HG03066 (cell line): Measurements from ENCODE around the gene CCDC86.

Experiments
- ATAC-seq: cut with Tn5 transposase; IDR thresholded peaks from one replicate; pipeline ENCODE4 v1.9.1; 2021; ENCODE audit warnings: low read depth; ENCODE audit not compliant: unreplicated experiment

The CCDC86 gene

GRCh38 chr11:60867871-60868681 is 26.2 kb downstream of the CCDC86 start:
- no peak for ATAC-seq

GRCh38 chr11:60868682-60869450 is 27.0 kb downstream of the CCDC86 start:
- ATAC-seq: no peak

- no peak for ATAC-seq
These were observed 27.5 kb downstream of the CCDC86 start for GRCh38 chr11:60869451-60869825.

- no peak for ATAC-seq
These were observed 28.4 kb downstream of the CCDC86 start for GRCh38 chr11:60870276-60870675.

GRCh38 chr11:60870733-60871377 is 28.9 kb downstream of the CCDC86 start:
- no peak for ATAC-seq

GRCh38 chr11:60871378-60872061 is 29.6 kb downstream of the CCDC86 start:
- ATAC-seq: no peak

- ATAC-seq: no peak
These were observed 30.4 kb downstream of the CCDC86 start for GRCh38 chr11:60872124-60872960.

- ATAC-seq: no peak
These were observed 31.1 kb downstream of the CCDC86 start for GRCh38 chr11:60872961-60873524.

GRCh38 chr11:60873533-60873932 is 31.6 kb downstream of the CCDC86 start:
- no peak for ATAC-seq

GRCh38 chr11:60874421-60875365 is 32.8 kb downstream of the CCDC86 start:
- no peak for ATAC-seq

GRCh38 chr11:60875366-60876167 is 33.7 kb downstream of the CCDC86 start:
- ATAC-seq: no peak

- ATAC-seq: no peak
These were observed 34.2 kb downstream of the CCDC86 start for GRCh38 chr11:60876168-60876485.

- no peak for ATAC-seq
These were observed 36.6 kb downstream of the CCDC86 start for GRCh38 chr11:60878245-60879101.

- no peak for ATAC-seq
These were observed 37.2 kb downstream of the CCDC86 start for GRCh38 chr11:60879104-60879503.

GRCh38 chr11:60879971-60880588 is 38.2 kb downstream of the CCDC86 start:
- no peak for ATAC-seq

GRCh38 chr11:60880643-60881282 is 38.9 kb downstream of the CCDC86 start:
- ATAC-seq: no peak
